Smooth muscle cell (in vitro differentiated cells): ENCODE measurements around the gene CCDC158. TPM values are rescaled to one million over a fixed set of nuclear protein-coding genes. Genes with fewer than 3 reads are reported as not detected.

Experiments
- DNase-seq: peaks from one replicate; lab custom pipeline; 2025; ENCODE audit not compliant: unreplicated experiment; lab: John Stamatoyannopoulos, UW
- H2AFZ ChIP-seq: fragments of 200-600 bp; sonication (generic); 2 replicates; pipeline ENCODE4 v1.6.0; 2016; ENCODE audit warnings: antibody characterized with exemption, low read depth, mild to moderate bottlenecking
- H3F3A ChIP-seq: fragments of 200-600 bp; sonication (generic); 2 replicates; pipeline ENCODE4 v1.6.0; 2017; ENCODE audit warnings: antibody characterized with exemption, low read depth
- H3K27ac ChIP-seq: fragments of 200-600 bp; sonication (generic); 2 replicates; pipeline ENCODE4 v1.5.1; 2016; ENCODE audit warnings: low read depth, mild to moderate bottlenecking
- H3K27me3 ChIP-seq: fragments of 200-600 bp; sonication (generic); 2 replicates; pipeline ENCODE4 v1.6.1; 2016; ENCODE audit warnings: low read depth, mild to moderate bottlenecking
- H3K36me3 ChIP-seq: fragments of 200-600 bp; sonication (generic); 2 replicates; pipeline ENCODE4 v1.5.1; 2016; ENCODE audit warnings: low read depth
- H3K4me1 ChIP-seq: fragments of 200-600 bp; sonication (generic); 2 replicates; pipeline ENCODE4 v1.5.1; 2016; ENCODE audit warnings: low read depth
- H3K4me2 ChIP-seq: fragments of 200-600 bp; sonication (generic); 2 replicates; pipeline ENCODE4 v1.6.0; 2016; ENCODE audit warnings: mild to moderate bottlenecking
- H3K4me3 ChIP-seq: fragments of 200-600 bp; sonication (generic); 2 replicates; pipeline ENCODE4 v1.5.1; 2016; ENCODE audit warnings: mild to moderate bottlenecking
- H3K79me2 ChIP-seq: fragments of 200-600 bp; sonication (generic); 2 replicates; pipeline ENCODE4 v1.6.0; 2016; ENCODE audit warnings: low read depth, mild to moderate bottlenecking
- H3K9ac ChIP-seq: fragments of 200-600 bp; sonication (generic); 2 replicates; pipeline ENCODE4 v1.6.0; 2016; ENCODE audit warnings: low read depth
- H3K9me3 ChIP-seq: fragments of 200-600 bp; sonication (generic); replicated peaks from 2 replicates; pipeline ENCODE4 v1.5.1; 2016; ENCODE audit warnings: low read depth
- H4K20me1 ChIP-seq: fragments of 200-600 bp; sonication (generic); 2 replicates; pipeline ENCODE4 v1.6.0; 2016; ENCODE audit warnings: low read depth
- WGBS: methylation state at CpG from one replicate; pipeline ENCODE4 v1.1.7; 2016; ENCODE audit warnings: low lambda C conversion rate; 5-methylcytosine and 5-hydroxymethylcytosine counted together
- polyA plus RNA-seq: library from polyadenylated mRNA; unstranded; fragments of >200 nt; fragmentation: Nextera tagmentation; extraction: Ambion mirVana; gene quantifications from 2 replicates; pipeline ENCODE4 v1.2.1, GENCODE V29; 2016
- total RNA-seq: library from RNA; depleted of rRNA; stranded (reverse); fragments of >200 nt; gene quantifications from 2 replicates; pipeline ENCODE4 v1.2.3, GENCODE V29; 2014
- TF ChIP-seq, protein P1 (sequence below): fragments of 200-600 bp; sonication (generic); IDR thresholded peaks from 2 replicates; pipeline ENCODE4 v1.5.1; 2017; ENCODE audit warnings: borderline replicate concordance, mild to moderate bottlenecking, antibody characterized with exemption; ENCODE audit not compliant: insufficient read depth, poor library complexity, severe bottlenecking

Gene CCDC158
- total and polyA plus RNA-seq, 2 experiments from 2014 or later, result not detected

- no peak for DNase-seq
Observed at GRCh38 chr4:76441881-76442280, 20.9 kb upstream of the CCDC158 start.

GRCh38 chr4:76439491-76439890 lies 18.6 kb upstream of the CCDC158 start:
- peaks cover 6% of the 10 kb centered on the region for H3K4me1 ChIP-seq
- H3K9me3 ChIP-seq, result no peaks in the 10 kb centered on the region
- no peak overlapping the region for H3K9ac ChIP-seq
- no peak overlapping the region for H3K4me2 ChIP-seq
- no peaks in the 10 kb centered on the region for H3F3A ChIP-seq
- WGBS, result 90% methylated on average over 2 of the region's 2 CpGs
- DNase-seq, result no peak
- H3K36me3 ChIP-seq, result no peaks in the 10 kb centered on the region
- H3K79me2 ChIP-seq, result no peaks in the 10 kb centered on the region
- H4K20me1 ChIP-seq, result no peaks in the 10 kb centered on the region
- no peaks in the 10 kb centered on the region for H3K27me3 ChIP-seq
- TF ChIP-seq, protein P1, sequence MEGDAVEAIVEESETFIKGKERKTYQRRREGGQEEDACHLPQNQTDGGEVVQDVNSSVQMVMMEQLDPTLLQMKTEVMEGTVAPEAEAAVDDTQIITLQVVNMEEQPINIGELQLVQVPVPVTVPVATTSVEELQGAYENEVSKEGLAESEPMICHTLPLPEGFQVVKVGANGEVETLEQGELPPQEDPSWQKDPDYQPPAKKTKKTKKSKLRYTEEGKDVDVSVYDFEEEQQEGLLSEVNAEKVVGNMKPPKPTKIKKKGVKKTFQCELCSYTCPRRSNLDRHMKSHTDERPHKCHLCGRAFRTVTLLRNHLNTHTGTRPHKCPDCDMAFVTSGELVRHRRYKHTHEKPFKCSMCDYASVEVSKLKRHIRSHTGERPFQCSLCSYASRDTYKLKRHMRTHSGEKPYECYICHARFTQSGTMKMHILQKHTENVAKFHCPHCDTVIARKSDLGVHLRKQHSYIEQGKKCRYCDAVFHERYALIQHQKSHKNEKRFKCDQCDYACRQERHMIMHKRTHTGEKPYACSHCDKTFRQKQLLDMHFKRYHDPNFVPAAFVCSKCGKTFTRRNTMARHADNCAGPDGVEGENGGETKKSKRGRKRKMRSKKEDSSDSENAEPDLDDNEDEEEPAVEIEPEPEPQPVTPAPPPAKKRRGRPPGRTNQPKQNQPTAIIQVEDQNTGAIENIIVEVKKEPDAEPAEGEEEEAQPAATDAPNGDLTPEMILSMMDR, result no peak
- no peak overlapping the region for H3K4me3 ChIP-seq
- no peak overlapping the region for H3K27ac ChIP-seq
- H2AFZ ChIP-seq, result no peak overlapping the region

More at GRCh38 chr4:76441881-76442280, 20.9 kb upstream of the CCDC158 start:
- H3F3A ChIP-seq, result no peaks in the 10 kb centered on the region
- no peaks in the 10 kb centered on the region for H3K4me1 ChIP-seq
- TF ChIP-seq, protein P1, result no peak
- H4K20me1 ChIP-seq, result no peaks in the 10 kb centered on the region
- H3K27me3 ChIP-seq, result no peaks in the 10 kb centered on the region
- no peaks in the 10 kb centered on the region for H3K36me3 ChIP-seq
- H2AFZ ChIP-seq, result no peak overlapping the region
- H3K4me2 ChIP-seq, result no peak overlapping the region
- no peaks in the 10 kb centered on the region for H3K79me2 ChIP-seq
- no peaks in the 10 kb centered on the region for H3K9me3 ChIP-seq
- H3K4me3 ChIP-seq, result no peak overlapping the region
- H3K9ac ChIP-seq, result no peak overlapping the region
- WGBS, result 97% methylated on average over 9 of the region's 9 CpGs
- H3K27ac ChIP-seq, result no peak overlapping the region

- peak overlapping the region; percentile 54 for H3K4me3 ChIP-seq
- no peaks in the 10 kb centered on the region for H3K9me3 ChIP-seq
- H2AFZ ChIP-seq, result peak overlapping the region; percentile 99
- no peaks in the 10 kb centered on the region for H3K27me3 ChIP-seq
- peak overlapping the region; percentile 31 for H3K9ac ChIP-seq
- peak overlapping the region; percentile 92 for H3K4me2 ChIP-seq
- peak overlapping the region; percentile 58 for H3K27ac ChIP-seq
- H3K4me1 ChIP-seq, result peaks cover 26% of the 10 kb centered on the region
- TF ChIP-seq, protein P1, result no peak
- no peak for DNase-seq
- H3K79me2 ChIP-seq, result no peaks in the 10 kb centered on the region
- H3F3A ChIP-seq, result no peaks in the 10 kb centered on the region
- WGBS, result 25% methylated on average over 7 of the region's 7 CpGs
- H4K20me1 ChIP-seq, result no peaks in the 10 kb centered on the region
- no peaks in the 10 kb centered on the region for H3K36me3 ChIP-seq
Observed at GRCh38 chr4:76435528-76436319, 14.8 kb upstream of the CCDC158 start.
